ENCODE data around the gene TAMALIN. TPM values are rescaled to one million over a fixed set of nuclear protein-coding genes. Genes with fewer than 3 reads are reported as not detected.
A peak's percentile ranks its signal among the peaks of the same experiment; 100 is the strongest.

Gene TAMALIN
- total RNA-seq, 1 donor from 2014 or later: 22.0 TPM

DNA sequence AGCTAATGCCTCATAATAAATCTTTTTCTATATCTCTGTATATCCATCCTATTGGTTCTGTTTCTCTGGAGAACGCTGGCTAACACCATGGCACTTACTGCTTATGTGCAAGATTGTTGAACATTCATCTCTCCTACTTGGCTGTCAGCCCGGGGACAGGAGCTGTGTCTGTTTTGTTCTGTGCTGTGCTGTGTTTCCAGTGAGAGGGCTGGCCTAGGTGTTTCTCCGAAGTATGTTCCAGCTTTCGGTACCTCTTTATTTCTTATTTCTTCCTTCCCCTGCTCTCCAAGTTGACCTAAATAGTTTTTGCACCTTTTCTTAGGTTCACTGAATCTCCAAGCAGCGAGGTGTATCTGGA is 25.7 kb downstream of the TAMALIN start:
- no peak for DNase-seq (ENCODE audit: low spot score in 2 of 2, unreplicated experiment in 2 of 2)
- H3K4me3 Mint-ChIP-seq: peak overlapping the region; percentile 66
- TF ChIP-seq CTCF (IDR thresholded peaks at IDR 0.05; ENCODE audit: unreplicated experiment): no peak

GRCh38 chr12:52032804-52033445 is 26.2 kb downstream of the TAMALIN start:
- Mint-ChIP-seq H3K4me1 (peaks cover 29% of the 10 kb centered on the region), H3K27me3 (ENCODE audit: low read depth) (peaks cover 27% of the 10 kb centered on the region), H3K4me3 (peak overlapping the region; percentile 66)

More for the DNA sequence above, 25.7 kb downstream of the TAMALIN start:
- H3K9me3 Mint-ChIP-seq: no peaks in the 10 kb centered on the region
- H3K4me1 Mint-ChIP-seq: peaks cover 26% of the 10 kb centered on the region
- no peaks in the 10 kb centered on the region for H3K36me3 Mint-ChIP-seq
- peak overlapping the region; percentile 97 for H3K27ac Mint-ChIP-seq
- H3K27me3 Mint-ChIP-seq (ENCODE audit: low read depth): peaks cover 25% of the 10 kb centered on the region

GRCh38 chr12:52033446-52034140 is 26.8 kb downstream of the TAMALIN start:
- no peaks in the 10 kb centered on the region for H3K36me3 Mint-ChIP-seq
- no peak for DNase-seq (ENCODE audit: low spot score in 2 of 2, unreplicated experiment in 2 of 2)
- TF ChIP-seq CTCF (IDR thresholded peaks at IDR 0.05; ENCODE audit: unreplicated experiment): no peak
- peak overlapping the region; percentile 55 for H3K4me3 Mint-ChIP-seq
- H3K4me1 Mint-ChIP-seq: peaks cover 32% of the 10 kb centered on the region
- H3K9me3 Mint-ChIP-seq: no peaks in the 10 kb centered on the region
- peaks cover 31% of the 10 kb centered on the region for H3K27me3 Mint-ChIP-seq (ENCODE audit: low read depth)
- H3K27ac Mint-ChIP-seq: peak overlapping the region; percentile 91

More at GRCh38 chr12:52032804-52033445, 26.2 kb downstream of the TAMALIN start:
- peak; percentile 90 to 91 for DNase-seq (ENCODE audit: low spot score in 2 of 2, unreplicated experiment in 2 of 2)
- no peaks in the 10 kb centered on the region for H3K36me3 Mint-ChIP-seq
- no peak for TF ChIP-seq CTCF (IDR thresholded peaks at IDR 0.05; ENCODE audit: unreplicated experiment)
- peak overlapping the region; percentile 97 for H3K27ac Mint-ChIP-seq
- no peaks in the 10 kb centered on the region for H3K9me3 Mint-ChIP-seq

- Mint-ChIP-seq H3K36me3 (no peaks in the 10 kb centered on the region), H3K4me1 (peaks cover 29% of the 10 kb centered on the region), H3K27me3 (ENCODE audit: low read depth) (peaks cover 29% of the 10 kb centered on the region), H3K27ac (no peak overlapping the region), H3K4me3 (peak overlapping the region; percentile 13), H3K9me3 (no peaks in the 10 kb centered on the region)
- DNase-seq (ENCODE audit: low spot score in 2 of 2, unreplicated experiment in 2 of 2): no peak
- no peak for TF ChIP-seq CTCF (IDR thresholded peaks at IDR 0.05; ENCODE audit: unreplicated experiment)
Observed at GRCh38 chr12:52035190-52035589, 28.4 kb downstream of the TAMALIN start.

GRCh38 chr12:52035926-52036325 is 29.2 kb downstream of the TAMALIN start:
- TF ChIP-seq CTCF (IDR thresholded peaks at IDR 0.05; ENCODE audit: unreplicated experiment): no peak
- Mint-ChIP-seq H3K4me1 (peaks cover 29% of the 10 kb centered on the region), H3K4me3 (peak overlapping the region; percentile 61), H3K27ac (peak overlapping the region; percentile 87), H3K9me3 (no peaks in the 10 kb centered on the region), H3K27me3 (ENCODE audit: low read depth) (peaks cover 29% of the 10 kb centered on the region), H3K36me3 (no peaks in the 10 kb centered on the region)
- no peak for DNase-seq (ENCODE audit: low spot score in 2 of 2, unreplicated experiment in 2 of 2)
